ENCODE measurements around the gene SLC6A6.
A peak's percentile ranks its signal among the peaks of the same experiment; 100 is the strongest.

SLC6A6 gene

GRCh38 chr3:14388201-14388600 lies 14.2 kb upstream of the SLC6A6 start:
- Mint-ChIP-seq H3K4me1 (no peaks in the 10 kb centered on the region), H3K4me3 (no peak overlapping the region), H3K27ac (no peak overlapping the region), H3K27me3 (no peaks in the 10 kb centered on the region), H3K9me3 (no peaks in the 10 kb centered on the region)
- no peak for DNase-seq
- ATAC-seq, result no peak

GRCh38 chr3:14389166-14389606 lies 13.2 kb upstream of the SLC6A6 start:
- Mint-ChIP-seq H3K4me3 (no peak overlapping the region), H3K9me3 (no peaks in the 10 kb centered on the region), H3K4me1 (no peaks in the 10 kb centered on the region), H3K27me3 (no peaks in the 10 kb centered on the region), H3K27ac (no peak overlapping the region)
- no peak for DNase-seq
- no peak for ATAC-seq

- H3K4me1 Mint-ChIP-seq, result no peaks in the 10 kb centered on the region
- no peaks in the 10 kb centered on the region for H3K9me3 Mint-ChIP-seq
- no peak overlapping the region for H3K27ac Mint-ChIP-seq
- no peaks in the 10 kb centered on the region for H3K27me3 Mint-ChIP-seq
- no peak overlapping the region for H3K4me3 Mint-ChIP-seq
- no peak for DNase-seq
- ATAC-seq, result no peak
These were observed 12.7 kb upstream of the SLC6A6 start for GRCh38 chr3:14389716-14390115.

GRCh38 chr3:14391033-14391432 lies 11.4 kb upstream of the SLC6A6 start:
- ATAC-seq (no peak), DNase-seq (no peak)
- Mint-ChIP-seq H3K27ac (no peak overlapping the region), H3K9me3 (no peaks in the 10 kb centered on the region), H3K27me3 (no peaks in the 10 kb centered on the region), H3K4me3 (no peak overlapping the region), H3K4me1 (no peaks in the 10 kb centered on the region)

- DNase-seq (no peak), ATAC-seq (no peak)
- Mint-ChIP-seq H3K27ac (peak overlapping the region in 1 of 2 donors; percentile 76), H3K4me1 (peaks cover 4% of the 10 kb centered on the region), H3K27me3 (no peaks in the 10 kb centered on the region), H3K4me3 (no peak overlapping the region), H3K9me3 (no peaks in the 10 kb centered on the region)
These were observed 10.2 kb upstream of the SLC6A6 start for GRCh38 chr3:14392231-14392630.

GRCh38 chr3:14392803-14393319 lies 9.5 kb upstream of the SLC6A6 start:
- peaks cover 10% of the 10 kb centered on the region for H3K4me1 Mint-ChIP-seq
- no peak overlapping the region for H3K4me3 Mint-ChIP-seq
- no peaks in the 10 kb centered on the region for H3K27me3 Mint-ChIP-seq
- no peaks in the 10 kb centered on the region for H3K9me3 Mint-ChIP-seq
- DNase-seq (no peak), ATAC-seq (no peak)
- no peak overlapping the region for H3K27ac Mint-ChIP-seq

- Mint-ChIP-seq H3K4me3 (no peak overlapping the region), H3K9me3 (no peaks in the 10 kb centered on the region), H3K27ac (no peak overlapping the region), H3K4me1 (peaks cover 11% of the 10 kb centered on the region), H3K27me3 (no peaks in the 10 kb centered on the region)
- ATAC-seq (no peak), DNase-seq (no peak)
These were observed 8.8 kb upstream of the SLC6A6 start for GRCh38 chr3:14393440-14394106.

- peak; percentile 14 for ATAC-seq
- H3K27ac Mint-ChIP-seq, result no peak overlapping the region
These were observed 6.2 kb upstream of the SLC6A6 start for GRCh38 chr3:14396031-14396692.

GRCh38 chr3:14397046-14397445 lies 5.4 kb upstream of the SLC6A6 start:
- ATAC-seq (no peak), DNase-seq (no peak)
- Mint-ChIP-seq H3K9me3 (no peaks in the 10 kb centered on the region), H3K4me3 (no peak overlapping the region), H3K27ac (peak overlapping the region; percentile 50 to 75), H3K4me1 (peaks cover 27% of the 10 kb centered on the region), H3K27me3 (no peaks in the 10 kb centered on the region)

More at GRCh38 chr3:14396031-14396692, 6.2 kb upstream of the SLC6A6 start:
- H3K4me1 Mint-ChIP-seq, result peaks cover 18% of the 10 kb centered on the region
- H3K9me3 Mint-ChIP-seq, result no peaks in the 10 kb centered on the region
- H3K4me3 Mint-ChIP-seq, result no peak overlapping the region
- no peaks in the 10 kb centered on the region for H3K27me3 Mint-ChIP-seq
- no peak for DNase-seq

- no peaks in the 10 kb centered on the region for H3K27me3 Mint-ChIP-seq
- peak overlapping the region; percentile 4 to 43 for H3K27ac Mint-ChIP-seq
- DNase-seq (no peak), ATAC-seq (no peak)
- H3K4me1 Mint-ChIP-seq, result peaks cover 29% of the 10 kb centered on the region
- no peak overlapping the region for H3K4me3 Mint-ChIP-seq
- no peaks in the 10 kb centered on the region for H3K9me3 Mint-ChIP-seq
These were observed 4.9 kb upstream of the SLC6A6 start for GRCh38 chr3:14397531-14397930.

GRCh38 chr3:14397940-14398796 lies 4.2 kb upstream of the SLC6A6 start:
- Mint-ChIP-seq H3K4me1 (peaks cover 29% of the 10 kb centered on the region), H3K9me3 (no peaks in the 10 kb centered on the region), H3K27ac (no peak overlapping the region), H3K4me3 (no peak overlapping the region), H3K27me3 (no peaks in the 10 kb centered on the region)
- no peak for ATAC-seq
- no peak for DNase-seq

GRCh38 chr3:14398797-14399106 lies 3.7 kb upstream of the SLC6A6 start:
- DNase-seq (no peak), ATAC-seq (no peak)
- H3K27ac Mint-ChIP-seq, result no peak overlapping the region
- H3K9me3 Mint-ChIP-seq, result no peaks in the 10 kb centered on the region
- H3K4me1 Mint-ChIP-seq, result peaks cover 30% of the 10 kb centered on the region
- H3K27me3 Mint-ChIP-seq, result no peaks in the 10 kb centered on the region
- no peak overlapping the region for H3K4me3 Mint-ChIP-seq

GRCh38 chr3:14401692-14402303 lies 608 bp upstream of the SLC6A6 start:
- no peak for DNase-seq
- peak overlapping the region; percentile 79 to 97 for H3K27ac Mint-ChIP-seq
- peak overlapping the region; percentile 86 to 97 for H3K4me3 Mint-ChIP-seq
- peaks cover 60% of the 10 kb centered on the region for H3K4me1 Mint-ChIP-seq
- H3K27me3 Mint-ChIP-seq, result no peaks in the 10 kb centered on the region
- ATAC-seq, result peak; percentile 2
- no peaks in the 10 kb centered on the region for H3K9me3 Mint-ChIP-seq

- no peaks in the 10 kb centered on the region for H3K27me3 Mint-ChIP-seq
- H3K27ac Mint-ChIP-seq, result peak overlapping the region; percentile 97 to 98
- no peak for DNase-seq
- ATAC-seq, result no peak
- peak overlapping the region; percentile 95 to 97 for H3K4me3 Mint-ChIP-seq
- no peaks in the 10 kb centered on the region for H3K9me3 Mint-ChIP-seq
- H3K4me1 Mint-ChIP-seq, result peaks cover 58% of the 10 kb centered on the region
These were observed 1.3 kb downstream of the SLC6A6 start for GRCh38 chr3:14403619-14404155.

GRCh38 chr3:14404186-14404585 lies 1.8 kb downstream of the SLC6A6 start:
- Mint-ChIP-seq H3K27me3 (no peaks in the 10 kb centered on the region), H3K27ac (peak overlapping the region; percentile 74 to 97), H3K4me1 (peaks cover 63% of the 10 kb centered on the region), H3K9me3 (no peaks in the 10 kb centered on the region), H3K4me3 (peak overlapping the region; percentile 95 to 97)
- DNase-seq (no peak), ATAC-seq (no peak)
